C4-2B (cell line): Measurements from ENCODE around the gene ARHGAP42.

Source experiments
- ZFX ChIP-seq: fragments of 450-650 bp; IDR thresholded peaks from 2 replicates; pipeline ENCODE4 v1.6.1; 2017
- TF ChIP-seq, protein P1 (sequence below): fragments of 450-650 bp; conservative IDR thresholded peaks from 2 replicates; pipeline ENCODE4 v1.5.1; 2017; ENCODE audit warnings: mild to moderate bottlenecking

DNA sequence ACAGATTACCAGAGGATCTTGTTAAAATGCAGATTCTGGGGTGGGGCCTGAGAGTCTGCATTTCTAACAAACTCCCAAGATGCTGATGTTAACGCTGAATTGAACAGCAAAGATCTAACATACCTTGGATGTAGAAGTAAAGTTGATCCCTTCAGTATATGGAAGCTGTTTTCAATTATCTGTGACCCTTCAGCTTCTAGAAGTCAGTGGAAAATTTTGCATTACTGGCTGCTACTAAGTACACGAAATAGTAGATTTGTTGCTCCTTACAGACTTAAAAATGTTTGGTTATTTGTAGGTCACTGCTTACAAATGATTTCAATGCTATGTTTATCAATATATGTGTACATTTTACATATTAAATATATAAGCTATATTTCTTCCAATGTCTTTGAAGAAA is 107.4 kb downstream of the ARHGAP42 start:
- TF ChIP-seq, protein P1, sequence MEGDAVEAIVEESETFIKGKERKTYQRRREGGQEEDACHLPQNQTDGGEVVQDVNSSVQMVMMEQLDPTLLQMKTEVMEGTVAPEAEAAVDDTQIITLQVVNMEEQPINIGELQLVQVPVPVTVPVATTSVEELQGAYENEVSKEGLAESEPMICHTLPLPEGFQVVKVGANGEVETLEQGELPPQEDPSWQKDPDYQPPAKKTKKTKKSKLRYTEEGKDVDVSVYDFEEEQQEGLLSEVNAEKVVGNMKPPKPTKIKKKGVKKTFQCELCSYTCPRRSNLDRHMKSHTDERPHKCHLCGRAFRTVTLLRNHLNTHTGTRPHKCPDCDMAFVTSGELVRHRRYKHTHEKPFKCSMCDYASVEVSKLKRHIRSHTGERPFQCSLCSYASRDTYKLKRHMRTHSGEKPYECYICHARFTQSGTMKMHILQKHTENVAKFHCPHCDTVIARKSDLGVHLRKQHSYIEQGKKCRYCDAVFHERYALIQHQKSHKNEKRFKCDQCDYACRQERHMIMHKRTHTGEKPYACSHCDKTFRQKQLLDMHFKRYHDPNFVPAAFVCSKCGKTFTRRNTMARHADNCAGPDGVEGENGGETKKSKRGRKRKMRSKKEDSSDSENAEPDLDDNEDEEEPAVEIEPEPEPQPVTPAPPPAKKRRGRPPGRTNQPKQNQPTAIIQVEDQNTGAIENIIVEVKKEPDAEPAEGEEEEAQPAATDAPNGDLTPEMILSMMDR = no peak
- no peak for TF ChIP-seq ZFX
